Measurements from ENCODE around the gene NUP214. TPM values are rescaled to one million over a fixed set of nuclear protein-coding genes. Genes with fewer than 3 reads are reported as not detected.

The NUP214 gene
- total RNA-seq, 6 experiments from 2014 or later, result 34.2 to 43.7 (median 39.3) TPM

- TF ChIP-seq CTCF (IDR thresholded peaks at IDR 0.05), result no peak
- DNase-seq, result no peak
- Mint-ChIP-seq H3K9me3 (no peaks in the 10 kb centered on the region), H3K36me3 (ENCODE audit: low read depth) (no peaks in the 10 kb centered on the region), H3K4me3 (no peak overlapping the region), H3K4me1 (ENCODE audit: low read depth) (peaks cover 6% of the 10 kb centered on the region; the same call in 1 of the 2 replicates), H3K27me3 (ENCODE audit: insufficient read depth) (peaks cover 42% of the 10 kb centered on the region), H3K27ac (no peak overlapping the region)
Measured at GRCh38 chr9:131116281-131117120, 8.9 kb upstream of the NUP214 start.

- H3K4me1 Mint-ChIP-seq (ENCODE audit: low read depth), result 0 out of 2 replicates have a peak, but pooled peaks cover 5% of the 10 kb centered on the region
- peaks cover 45% of the 10 kb centered on the region for H3K27me3 Mint-ChIP-seq (ENCODE audit: insufficient read depth)
- no peak overlapping the region for H3K4me3 Mint-ChIP-seq
- no peak for DNase-seq
- no peaks in the 10 kb centered on the region for H3K36me3 Mint-ChIP-seq (ENCODE audit: low read depth)
- H3K9me3 Mint-ChIP-seq, result no peaks in the 10 kb centered on the region
- TF ChIP-seq CTCF (IDR thresholded peaks at IDR 0.05), result no peak
- no peak overlapping the region for H3K27ac Mint-ChIP-seq
Measured at GRCh38 chr9:131117121-131117761, 8.1 kb upstream of the NUP214 start.

DNA sequence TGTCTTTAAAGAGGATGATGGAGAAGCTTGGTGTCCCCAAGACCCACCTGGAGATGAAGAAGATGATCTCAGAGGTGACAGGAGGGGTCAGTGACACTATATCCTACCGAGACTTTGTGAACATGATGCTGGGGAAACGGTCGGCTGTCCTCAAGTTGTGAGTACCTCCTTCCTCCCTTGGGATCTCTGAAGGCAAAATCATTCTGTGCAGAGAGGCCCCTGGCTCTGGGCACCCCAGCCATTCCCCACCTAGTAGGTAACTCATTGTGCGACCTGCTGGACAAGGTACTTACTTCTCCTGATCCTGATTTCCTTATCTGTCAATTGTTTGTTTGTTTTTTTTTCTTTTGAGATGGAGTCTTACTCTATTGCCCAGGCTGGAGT is 7.6 kb upstream of the NUP214 start:
- H3K9me3 Mint-ChIP-seq, result no peaks in the 10 kb centered on the region
- no peak overlapping the region for H3K4me3 Mint-ChIP-seq
- no peak for DNase-seq
- no peak overlapping the region for H3K27ac Mint-ChIP-seq
- no peak for TF ChIP-seq CTCF (IDR thresholded peaks at IDR 0.05)
- no peaks in the 10 kb centered on the region for H3K4me1 Mint-ChIP-seq (ENCODE audit: low read depth)
- peaks cover 40% of the 10 kb centered on the region for H3K27me3 Mint-ChIP-seq (ENCODE audit: insufficient read depth)
- no peaks in the 10 kb centered on the region for H3K36me3 Mint-ChIP-seq (ENCODE audit: low read depth)

- no peak for TF ChIP-seq CTCF (IDR thresholded peaks at IDR 0.05)
- Mint-ChIP-seq H3K4me3 (no peak overlapping the region), H3K27me3 (ENCODE audit: insufficient read depth) (peaks cover 38% of the 10 kb centered on the region), H3K9me3 (no peaks in the 10 kb centered on the region), H3K36me3 (ENCODE audit: low read depth) (no peaks in the 10 kb centered on the region), H3K4me1 (ENCODE audit: low read depth) (no peaks in the 10 kb centered on the region), H3K27ac (no peak overlapping the region)
- no peak for DNase-seq
Measured at GRCh38 chr9:131119600-131119999, 5.8 kb upstream of the NUP214 start.

GRCh38 chr9:131120620-131121228 is 4.7 kb upstream of the NUP214 start:
- Mint-ChIP-seq H3K9me3 (no peaks in the 10 kb centered on the region), H3K36me3 (ENCODE audit: low read depth) (no peaks in the 10 kb centered on the region), H3K4me1 (ENCODE audit: low read depth) (no peaks in the 10 kb centered on the region), H3K27me3 (ENCODE audit: insufficient read depth) (peaks cover 37% of the 10 kb centered on the region), H3K27ac (no peak overlapping the region), H3K4me3 (no peak overlapping the region)
- no peak for TF ChIP-seq CTCF (IDR thresholded peaks at IDR 0.05)
- no peak for DNase-seq

All from HFFc6 (cell line).